ENCODE results near the gene ANKRD40CL.
A peak's percentile ranks its signal among the peaks of the same experiment; 100 is the strongest.

ANKRD40CL gene

DNA sequence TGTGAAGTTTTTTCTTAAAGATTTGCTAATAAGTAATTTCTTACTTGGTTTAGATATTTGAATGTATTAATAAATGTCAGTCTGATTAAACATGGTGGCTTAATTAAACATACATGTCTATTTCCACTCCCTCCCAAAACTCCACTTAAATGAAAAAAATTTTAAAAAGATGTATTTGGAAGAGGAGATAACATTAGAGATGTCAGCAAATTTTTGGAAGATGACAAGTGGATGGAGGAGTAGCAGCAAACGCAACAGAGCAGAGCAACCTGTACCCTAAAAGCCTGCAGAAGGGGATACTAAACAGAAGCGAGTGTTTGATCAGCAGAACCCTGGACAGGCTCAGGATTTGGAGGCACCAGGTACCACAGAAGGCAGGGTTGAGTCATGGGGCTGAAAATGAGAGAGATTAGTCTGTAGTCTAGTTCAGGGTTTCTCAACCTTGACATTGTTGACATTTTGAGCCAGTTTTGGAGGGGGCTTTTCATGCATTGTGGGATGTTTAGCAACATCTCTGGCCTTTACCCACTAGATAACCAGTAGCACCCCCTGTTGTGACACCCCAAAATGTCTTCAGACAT is 30.1 kb downstream of the ANKRD40CL start:
- Histone ChIP-seq H3K9ac (ENCODE audit: low read length) (peak overlapping the region; percentile 33), H2BK12ac (ENCODE audit: low read length) (no peak overlapping the region), H2BK120ac (ENCODE audit: insufficient read depth, low read length, poor library complexity) (no peak overlapping the region), H4K12ac (ENCODE audit: low read depth, low read length) (no peak overlapping the region), H2BK5ac (ENCODE audit: low read depth, low read length, poor library complexity) (no peak overlapping the region), H2AK5ac (ENCODE audit: low read length) (no peak overlapping the region), H3K27me3 (ENCODE audit: insufficient read depth, low read length) (no peaks in the 10 kb centered on the region), H2AFZ (ENCODE audit: insufficient read depth, low read length, poor library complexity) (no peak overlapping the region), H3K4ac (ENCODE audit: low read depth, low read length) (peak overlapping the region; percentile 83), H3K79me2 (ENCODE audit: control insufficient read depth, insufficient read depth, low read length, poor library complexity) (peaks cover 8% of the 10 kb centered on the region), H3K4me2 (ENCODE audit: low read length) (no peak overlapping the region), H3K18ac (ENCODE audit: low read length) (no peak overlapping the region), H4K8ac (ENCODE audit: low read depth, low read length) (no peak overlapping the region), H3K4me3 (ENCODE audit: low read depth, low read length) (no peak overlapping the region), H3K23ac (ENCODE audit: low read length) (peak overlapping the region; percentile 98), H3K4me1 (ENCODE audit: control insufficient read depth in 1 of 2, insufficient read depth in 2 of 2, low read length in 2 of 2) (no peaks in the 10 kb centered on the region), H3K9me3 (ENCODE audit: insufficient read depth, low read depth, low read length) (peaks cover 3% of the 10 kb centered on the region), H3K14ac (ENCODE audit: low read length) (no peak overlapping the region), H3K79me1 (ENCODE audit: low read length) (no peaks in the 10 kb centered on the region), H3K27ac (ENCODE audit: low read depth, low read length) (no peak overlapping the region), H4K91ac (ENCODE audit: low read depth, low read length) (no peak overlapping the region), H3K36me3 (ENCODE audit: control insufficient read depth in 1 of 2, insufficient read depth in 2 of 2, low read length in 2 of 2) (peaks cover 20 to 23% of the 10 kb centered on the region in 2 experiments)
- DNase-seq: no peak
- no CpG with 5 or more reads among the region's 2 CpGs for whole genome bisulfite sequencing (ENCODE audit: extremely low coverage, insufficient coverage, insufficient read length)

DNA sequence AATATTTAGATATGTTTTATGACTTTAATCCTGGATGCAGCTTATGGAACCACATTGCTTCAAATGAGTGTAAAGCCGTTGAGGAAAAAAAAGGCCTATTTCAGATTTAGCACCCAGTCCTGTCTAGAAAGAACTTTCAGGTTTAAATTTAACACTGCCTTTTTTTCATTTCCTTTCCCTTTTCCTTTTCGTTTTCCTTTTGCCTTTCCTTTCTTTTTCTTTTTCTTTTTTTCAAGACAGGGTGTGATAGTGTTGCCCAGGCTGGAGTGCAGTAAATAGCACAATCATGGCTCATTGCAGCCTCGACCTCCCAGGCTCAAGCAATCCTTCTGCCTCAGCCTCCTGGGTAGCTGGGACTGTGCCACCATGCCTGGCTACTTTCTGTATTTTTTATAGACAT is 32.0 kb downstream of the ANKRD40CL start:
- no peak overlapping the region for H3K23ac ChIP-seq (ENCODE audit: low read length)
- peak overlapping the region; percentile 68 for H3K4ac ChIP-seq (ENCODE audit: low read depth, low read length)
- H3K9me3 ChIP-seq (ENCODE audit: insufficient read depth, low read depth, low read length): no peaks in the 10 kb centered on the region
- no peak overlapping the region for H2BK120ac ChIP-seq (ENCODE audit: insufficient read depth, low read length, poor library complexity)
- no peak overlapping the region for H4K91ac ChIP-seq (ENCODE audit: low read depth, low read length)
- no peak overlapping the region for H3K18ac ChIP-seq (ENCODE audit: low read length)
- H3K4me3 ChIP-seq (ENCODE audit: low read depth, low read length): no peak overlapping the region
- DNase-seq: no peak
- H3K79me1 ChIP-seq (ENCODE audit: low read length): no peaks in the 10 kb centered on the region
- no CpG with 5 or more reads among the region's 3 CpGs for WGBS (ENCODE audit: extremely low coverage, insufficient coverage, insufficient read length)
- no peak overlapping the region for H4K12ac ChIP-seq (ENCODE audit: low read depth, low read length)
- H3K4me2 ChIP-seq (ENCODE audit: low read length): no peak overlapping the region
- H3K36me3 ChIP-seq (ENCODE audit: control insufficient read depth in 1 of 2, insufficient read depth in 2 of 2, low read length in 2 of 2): peaks cover 8 to 11% of the 10 kb centered on the region in 2 experiments
- H2BK5ac ChIP-seq (ENCODE audit: low read depth, low read length, poor library complexity): no peak overlapping the region
- no peak overlapping the region for H3K14ac ChIP-seq (ENCODE audit: low read length)
- peaks cover 12% of the 10 kb centered on the region for H3K79me2 ChIP-seq (ENCODE audit: control insufficient read depth, insufficient read depth, low read length, poor library complexity)
- no peak overlapping the region for H4K8ac ChIP-seq (ENCODE audit: low read depth, low read length)
- H2AFZ ChIP-seq (ENCODE audit: insufficient read depth, low read length, poor library complexity): no peak overlapping the region
- H3K4me1 ChIP-seq (ENCODE audit: control insufficient read depth in 1 of 2, insufficient read depth in 2 of 2, low read length in 2 of 2): no peaks in the 10 kb centered on the region
- H2AK5ac ChIP-seq (ENCODE audit: low read length): no peak overlapping the region
- no peaks in the 10 kb centered on the region for H3K27me3 ChIP-seq (ENCODE audit: insufficient read depth, low read length)
- H3K27ac ChIP-seq (ENCODE audit: low read depth, low read length): no peak overlapping the region
- H2BK12ac ChIP-seq (ENCODE audit: low read length): no peak overlapping the region
- H3K9ac ChIP-seq (ENCODE audit: low read length): no peak overlapping the region

- Histone ChIP-seq H2BK12ac (ENCODE audit: low read length) (no peak overlapping the region), H2BK5ac (ENCODE audit: low read depth, low read length, poor library complexity) (no peak overlapping the region), H3K36me3 (ENCODE audit: control insufficient read depth in 1 of 2, insufficient read depth in 2 of 2, low read length in 2 of 2) (peaks cover 2 to 10% of the 10 kb centered on the region in 2 experiments), H4K8ac (ENCODE audit: low read depth, low read length) (no peak overlapping the region), H3K14ac (ENCODE audit: low read length) (no peak overlapping the region), H2AK5ac (ENCODE audit: low read length) (no peak overlapping the region), H4K91ac (ENCODE audit: low read depth, low read length) (no peak overlapping the region), H3K18ac (ENCODE audit: low read length) (no peak overlapping the region), H3K27ac (ENCODE audit: low read depth, low read length) (no peak overlapping the region), H3K9ac (ENCODE audit: low read length) (no peak overlapping the region), H2AFZ (ENCODE audit: insufficient read depth, low read length, poor library complexity) (no peak overlapping the region), H3K4me3 (ENCODE audit: low read depth, low read length) (no peak overlapping the region), H3K9me3 (ENCODE audit: insufficient read depth, low read depth, low read length) (peaks cover 2% of the 10 kb centered on the region), H3K79me1 (ENCODE audit: low read length) (no peaks in the 10 kb centered on the region), H4K12ac (ENCODE audit: low read depth, low read length) (no peak overlapping the region), H3K79me2 (ENCODE audit: control insufficient read depth, insufficient read depth, low read length, poor library complexity) (peaks cover 29% of the 10 kb centered on the region), H3K27me3 (ENCODE audit: insufficient read depth, low read length) (no peaks in the 10 kb centered on the region), H3K4ac (ENCODE audit: low read depth, low read length) (peak overlapping the region; percentile 87), H2BK120ac (ENCODE audit: insufficient read depth, low read length, poor library complexity) (no peak overlapping the region), H3K4me2 (ENCODE audit: low read length) (no peak overlapping the region), H3K4me1 (ENCODE audit: control insufficient read depth in 1 of 2, insufficient read depth in 2 of 2, low read length in 2 of 2) (peaks cover 4 to 12% of the 10 kb centered on the region in 2 experiments), H3K23ac (ENCODE audit: low read length) (no peak overlapping the region)
- no CpG with 5 or more reads among the region's 7 CpGs for WGBS (ENCODE audit: extremely low coverage, insufficient coverage, insufficient read length)
- DNase-seq: no peak
Observed at GRCh38 chr17:50731575-50732460, 35.5 kb downstream of the ANKRD40CL start.

DNA sequence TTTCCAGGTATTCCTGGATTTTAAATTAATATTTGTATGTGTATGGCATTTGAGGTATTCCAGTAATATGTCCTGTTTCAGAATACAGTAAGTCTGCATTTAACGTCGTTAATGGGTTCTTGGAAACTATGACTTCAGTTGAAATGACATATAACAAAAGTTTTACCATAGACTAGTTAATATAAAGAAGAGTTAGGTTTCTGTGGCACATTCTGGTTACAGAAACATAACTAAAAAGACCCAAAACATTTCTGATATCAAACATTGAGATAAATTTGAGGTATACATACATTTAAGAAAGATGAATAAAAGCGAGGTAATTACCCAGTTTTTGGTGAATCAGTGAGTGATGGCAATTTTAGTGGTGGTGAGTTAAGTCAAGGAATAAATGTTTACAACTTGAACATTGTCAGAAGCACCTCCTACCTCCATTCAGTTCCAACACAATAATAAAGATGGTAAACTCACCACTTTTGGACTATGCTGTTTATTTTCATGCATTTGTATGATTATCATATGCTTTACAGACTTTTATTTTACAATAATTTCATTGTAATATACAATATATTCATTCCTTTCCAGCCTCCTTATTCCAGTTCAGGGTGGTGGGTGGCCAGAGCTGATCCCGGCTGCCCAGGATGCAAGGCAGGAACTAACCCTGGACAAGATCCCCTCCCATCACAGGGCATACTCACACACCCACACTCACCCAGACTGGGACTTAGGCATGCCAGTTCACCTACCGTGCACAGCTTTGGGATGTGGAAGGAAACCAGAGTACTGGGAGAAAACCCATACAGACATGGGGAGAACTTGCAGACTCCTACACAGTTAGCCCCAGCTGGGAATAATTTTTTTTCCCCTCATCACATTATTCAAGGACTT is 38.2 kb downstream of the ANKRD40CL start:
- H3K9ac ChIP-seq (ENCODE audit: low read length): no peak overlapping the region

More for the DNA sequence above, 38.2 kb downstream of the ANKRD40CL start:
- Histone ChIP-seq H3K4ac (ENCODE audit: low read depth, low read length) (peak overlapping the region; percentile 100), H3K79me2 (ENCODE audit: control insufficient read depth, insufficient read depth, low read length, poor library complexity) (peaks cover 35% of the 10 kb centered on the region), H3K36me3 (ENCODE audit: control insufficient read depth in 1 of 2, insufficient read depth in 2 of 2, low read length in 2 of 2) (peaks cover 2 to 6% of the 10 kb centered on the region in 2 experiments), H3K27me3 (ENCODE audit: insufficient read depth, low read length) (no peaks in the 10 kb centered on the region), H3K27ac (ENCODE audit: low read depth, low read length) (no peak overlapping the region), H4K8ac (ENCODE audit: low read depth, low read length) (peak overlapping the region; percentile 47), H2AK5ac (ENCODE audit: low read length) (no peak overlapping the region), H4K91ac (ENCODE audit: low read depth, low read length) (no peak overlapping the region), H2BK5ac (ENCODE audit: low read depth, low read length, poor library complexity) (no peak overlapping the region), H3K79me1 (ENCODE audit: low read length) (no peaks in the 10 kb centered on the region), H3K4me2 (ENCODE audit: low read length) (no peak overlapping the region), H2AFZ (ENCODE audit: insufficient read depth, low read length, poor library complexity) (peak overlapping the region; percentile 63), H4K12ac (ENCODE audit: low read depth, low read length) (no peak overlapping the region), H2BK120ac (ENCODE audit: insufficient read depth, low read length, poor library complexity) (no peak overlapping the region), H3K4me1 (ENCODE audit: control insufficient read depth in 1 of 2, insufficient read depth in 2 of 2, low read length in 2 of 2) (peaks cover 4 to 14% of the 10 kb centered on the region in 2 experiments), H3K9me3 (ENCODE audit: insufficient read depth, low read depth, low read length) (peaks cover 2% of the 10 kb centered on the region), H3K18ac (ENCODE audit: low read length) (peak overlapping the region; percentile 71), H2BK12ac (ENCODE audit: low read length) (no peak overlapping the region), H3K4me3 (ENCODE audit: low read depth, low read length) (no peak overlapping the region), H3K14ac (ENCODE audit: low read length) (no peak overlapping the region), H3K23ac (ENCODE audit: low read length) (no peak overlapping the region)
- no CpG with 5 or more reads among the region's 5 CpGs for WGBS (ENCODE audit: extremely low coverage, insufficient coverage, insufficient read length)
- DNase-seq: no peak

Data from trophoblast cell (in vitro differentiated cells and primary cell).